Measurements from ENCODE around the gene EFNB2. TPM values are rescaled to one million over a fixed set of nuclear protein-coding genes. Genes with fewer than 3 reads are reported as not detected.

EFNB2 gene
- total RNA-seq, 2 donors from 2014 or later = 27.2 to 45.2 TPM

- TF ChIP-seq CTCF (IDR thresholded peaks at IDR 0.05) = no peak
- Histone ChIP-seq H3K27me3 (replicated peaks; ENCODE audit: insufficient read depth) (no peaks in the 10 kb centered on the region), H3K4me3 (no peak overlapping the region), H3K36me3 (no peaks in the 10 kb centered on the region), H3K9me3 (no peaks in the 10 kb centered on the region), H3K4me1 (ENCODE audit: control insufficient read depth in 1 of 2, low read depth in 2 of 2) (peaks cover 0 to 44% of the 10 kb centered on the region in 2 donors), H3K27ac (no peak overlapping the region)
- ATAC-seq (ENCODE audit: insufficient number of reproducible peaks, low FRiP score, low read depth) = no peak
- DNase-seq (ENCODE audit: low spot score) = no peak
These were observed 22.2 kb downstream of the EFNB2 start for GRCh38 chr13:106513025-106513983.

GRCh38 chr13:106507560-106508274 lies 27.7 kb downstream of the EFNB2 start:
- peak overlapping the region; percentile 67 for H3K27ac ChIP-seq
- H3K36me3 ChIP-seq = no peaks in the 10 kb centered on the region
- H3K27me3 ChIP-seq (replicated peaks; ENCODE audit: insufficient read depth) = no peaks in the 10 kb centered on the region
- H3K4me1 ChIP-seq (ENCODE audit: control insufficient read depth in 1 of 2, low read depth in 2 of 2) = peaks cover 4 to 62% of the 10 kb centered on the region in 2 donors
- no peak for TF ChIP-seq CTCF (IDR thresholded peaks at IDR 0.05)
- no peak for DNase-seq (ENCODE audit: low spot score)
- peak overlapping the region; percentile 55 for H3K4me3 ChIP-seq
- ATAC-seq (ENCODE audit: insufficient number of reproducible peaks, low FRiP score, low read depth) = peak; percentile 72
- no peaks in the 10 kb centered on the region for H3K9me3 ChIP-seq

- no peak for ATAC-seq (ENCODE audit: insufficient number of reproducible peaks, low FRiP score, low read depth)
- H3K27ac ChIP-seq = peak overlapping the region; percentile 37 to 67
- no peaks in the 10 kb centered on the region for H3K36me3 ChIP-seq
- H3K4me3 ChIP-seq = no peak overlapping the region
- H3K4me1 ChIP-seq (ENCODE audit: control insufficient read depth in 1 of 2, low read depth in 2 of 2) = peaks cover 4 to 65% of the 10 kb centered on the region in 2 donors
- no peaks in the 10 kb centered on the region for H3K27me3 ChIP-seq (replicated peaks; ENCODE audit: insufficient read depth)
- TF ChIP-seq CTCF (IDR thresholded peaks at IDR 0.05) = no peak
- H3K9me3 ChIP-seq = no peaks in the 10 kb centered on the region
- DNase-seq (ENCODE audit: low spot score) = no peak
These were observed 29.2 kb downstream of the EFNB2 start for GRCh38 chr13:106506286-106506685.

GRCh38 chr13:106505732-106506131 lies 29.7 kb downstream of the EFNB2 start:
- no peaks in the 10 kb centered on the region for H3K36me3 ChIP-seq
- H3K9me3 ChIP-seq = no peaks in the 10 kb centered on the region
- peaks cover 4 to 69% of the 10 kb centered on the region in 2 donors for H3K4me1 ChIP-seq (ENCODE audit: control insufficient read depth in 1 of 2, low read depth in 2 of 2)
- ATAC-seq (ENCODE audit: insufficient number of reproducible peaks, low FRiP score, low read depth) = no peak
- H3K4me3 ChIP-seq = no peak overlapping the region
- H3K27me3 ChIP-seq (replicated peaks; ENCODE audit: insufficient read depth) = no peaks in the 10 kb centered on the region
- DNase-seq (ENCODE audit: low spot score) = no peak
- H3K27ac ChIP-seq = peak overlapping the region in 1 of 2 donors; percentile 37
- no peak for TF ChIP-seq CTCF (IDR thresholded peaks at IDR 0.05)

GRCh38 chr13:106505295-106505694 lies 30.2 kb downstream of the EFNB2 start:
- Histone ChIP-seq H3K36me3 (no peaks in the 10 kb centered on the region), H3K9me3 (no peaks in the 10 kb centered on the region), H3K27me3 (replicated peaks; ENCODE audit: insufficient read depth) (no peaks in the 10 kb centered on the region), H3K4me1 (ENCODE audit: control insufficient read depth in 1 of 2, low read depth in 2 of 2) (peaks cover 4 to 73% of the 10 kb centered on the region in 2 donors), H3K27ac (peak overlapping the region; percentile 4 to 37), H3K4me3 (no peak overlapping the region)
- no peak for ATAC-seq (ENCODE audit: insufficient number of reproducible peaks, low FRiP score, low read depth)
- no peak for TF ChIP-seq CTCF (IDR thresholded peaks at IDR 0.05)
- DNase-seq (ENCODE audit: low spot score) = no peak

All from thoracic aorta (tissue), 2 donors.